Measurements from ENCODE around the gene TMEM161A.
"Not testable (repeated sequence)": the region's sequence is repeated elsewhere in the genome, so short reads cannot be mapped to it uniquely, and the experiment has no call there.

The TMEM161A gene

GRCh38 chr19:19138109-19138981 is at the start of gene TMEM161A:
Gene TMEM161A, minus strand, starts transcription at chr19:19138478. Its CDS starts 50 bp downstream, at chr19:19138428.
- DNase-seq (ENCODE audit: low spot score): peak; percentile 97

GRCh38 chr19:19186742-19187141 is 48.5 kb upstream of the TMEM161A start:
- DNase-seq (ENCODE audit: low spot score): no peak

- no peak for DNase-seq (ENCODE audit: low spot score)
Measured at GRCh38 chr19:19185853-19186740, 47.8 kb upstream of the TMEM161A start.

DNA sequence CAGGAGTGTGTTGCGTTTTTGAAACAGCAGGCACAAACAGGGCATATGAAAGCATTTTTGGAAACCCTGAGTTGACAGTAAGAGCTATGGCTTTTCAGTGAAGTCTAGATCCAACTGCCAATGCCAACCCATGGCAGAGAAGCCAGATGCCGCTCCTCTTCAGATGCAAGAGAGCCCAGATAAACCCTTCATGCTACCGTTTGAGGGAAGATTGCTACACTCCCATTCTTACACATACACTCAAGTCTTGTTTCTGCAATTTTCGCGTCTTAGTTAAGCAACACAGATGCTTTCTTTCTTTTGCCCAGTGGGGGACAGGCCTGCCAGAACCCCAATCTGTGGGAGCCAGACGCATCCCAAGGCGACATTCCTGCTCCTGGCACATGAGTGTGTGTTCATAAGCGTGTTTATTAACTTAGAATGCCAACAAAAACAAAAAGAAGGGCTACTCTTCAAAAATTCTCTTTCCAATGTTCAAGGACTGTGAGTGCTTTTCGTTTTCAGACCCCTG is 43.3 kb upstream of the TMEM161A start:
- no peak for DNase-seq (ENCODE audit: low spot score)

GRCh38 chr19:19179548-19180441 is 41.5 kb upstream of the TMEM161A start:
- no peak for DNase-seq (ENCODE audit: low spot score)

- DNase-seq (ENCODE audit: low spot score): no peak
Measured at GRCh38 chr19:19176950-19177349, 38.7 kb upstream of the TMEM161A start.

GRCh38 chr19:19173243-19173642 is 35.0 kb upstream of the TMEM161A start:
- DNase-seq (ENCODE audit: low spot score): not testable (repeated sequence)

DNA sequence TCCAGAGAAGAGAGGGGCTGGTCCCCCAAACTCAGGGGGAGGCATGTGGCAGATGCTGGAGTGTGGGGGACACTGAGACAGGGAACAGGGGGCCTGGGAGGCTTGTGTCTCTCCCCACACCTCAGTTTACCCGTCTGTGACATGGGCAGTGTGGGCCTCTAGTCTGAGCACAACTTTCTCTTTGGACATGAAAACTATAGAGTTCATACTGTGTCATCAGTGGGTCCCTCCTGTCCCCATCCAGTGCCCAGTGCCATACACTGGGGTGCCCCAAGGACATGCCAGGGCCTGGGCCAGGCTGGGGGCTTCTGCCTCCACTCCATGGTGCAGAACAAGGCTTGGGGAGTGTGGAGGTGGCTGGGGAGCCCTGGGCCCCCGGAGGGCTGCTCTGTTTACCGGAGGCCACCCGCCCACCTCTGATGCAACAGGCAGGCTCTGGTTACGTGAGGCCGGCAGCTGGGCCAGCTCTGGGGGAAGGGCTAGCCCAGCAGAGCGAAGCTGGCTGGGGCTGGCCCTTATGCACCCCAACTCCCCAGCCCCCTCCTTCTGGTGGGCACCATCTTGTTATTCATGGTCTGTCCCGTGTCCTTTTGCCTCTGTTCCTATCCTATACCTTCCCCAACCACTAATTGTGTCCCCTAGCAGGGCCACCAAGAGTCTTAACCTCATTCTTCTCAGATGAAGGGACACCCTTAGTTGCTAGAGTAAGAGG is 33.7 kb upstream of the TMEM161A start:
- no peak for DNase-seq (ENCODE audit: low spot score)

DNA sequence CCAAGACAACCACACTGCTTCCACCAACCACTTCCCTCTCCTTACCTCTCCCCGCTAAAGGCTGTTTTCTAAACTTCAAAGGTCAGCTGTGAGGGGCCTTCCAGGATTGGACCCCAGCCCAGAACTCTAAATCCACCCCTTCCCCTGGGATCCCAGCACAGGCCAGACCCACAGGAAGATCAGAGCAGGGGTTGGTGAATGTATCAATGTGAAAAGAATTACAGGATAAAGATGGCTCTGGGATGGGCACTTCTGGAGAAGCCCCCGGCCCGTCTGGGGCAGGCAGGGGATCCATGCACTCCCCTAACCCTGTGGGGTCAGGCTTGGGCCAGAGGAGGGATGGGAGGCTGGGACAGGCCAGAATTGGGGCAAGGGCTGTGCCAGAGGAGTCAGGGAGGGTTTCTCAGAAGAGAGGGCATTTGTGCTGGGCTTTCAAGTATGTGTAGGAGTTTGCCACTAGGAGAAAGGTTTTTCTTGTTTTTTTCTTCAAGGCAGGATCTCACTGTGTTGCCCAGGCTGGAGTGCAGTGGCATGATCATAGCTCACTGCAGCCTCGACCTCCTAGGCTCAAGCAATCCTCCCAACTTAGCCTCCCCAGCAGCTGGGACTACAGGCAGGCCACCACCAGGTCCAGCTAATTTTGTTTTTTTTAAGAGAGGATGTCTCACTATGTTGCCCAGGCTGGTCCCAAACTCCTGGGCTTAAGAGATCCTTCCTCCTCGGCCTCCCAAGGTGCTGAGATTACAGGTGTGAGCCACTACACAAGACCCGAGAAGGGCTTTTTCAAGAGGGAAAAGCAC is 32.8 kb upstream of the TMEM161A start:
- no peak for DNase-seq (ENCODE audit: low spot score)

DNA sequence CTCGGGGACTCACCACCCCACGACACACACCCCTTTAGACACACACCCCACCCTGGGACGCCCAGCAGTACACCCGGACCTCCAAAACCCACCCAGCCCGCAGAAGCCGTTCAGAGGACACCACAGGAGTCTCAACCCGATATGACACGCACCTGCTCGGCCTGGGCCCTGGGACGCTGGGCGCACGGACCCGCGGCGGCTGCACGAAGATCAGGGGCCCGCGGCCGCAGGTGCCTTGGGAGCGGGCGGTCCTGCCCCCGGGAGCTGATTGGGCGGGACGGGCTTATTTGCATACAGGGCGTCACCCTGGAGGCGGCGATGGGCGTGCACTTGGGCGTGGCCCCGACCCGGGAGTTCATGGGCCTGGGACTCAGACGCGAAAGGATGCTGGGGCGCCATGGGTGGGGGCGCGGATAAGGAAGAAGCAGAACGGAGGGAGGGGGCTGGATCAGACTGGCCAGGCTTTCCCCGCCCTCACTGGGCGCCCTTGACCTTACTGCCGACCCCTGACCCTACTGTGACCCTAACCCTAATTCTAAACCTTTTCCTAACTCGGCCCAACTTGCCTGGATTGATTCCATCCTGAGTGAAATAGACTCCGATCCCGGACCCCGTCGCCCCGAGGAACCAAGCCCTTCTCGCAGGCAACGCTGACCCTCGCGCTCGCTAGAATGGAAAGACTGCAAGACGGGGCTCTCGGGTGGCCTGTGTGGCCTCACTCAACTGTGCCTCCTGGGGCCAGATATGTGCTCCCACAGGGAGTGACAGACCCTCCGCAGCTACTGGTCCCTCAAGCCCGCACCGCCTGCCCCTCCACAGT is 32.0 kb upstream of the TMEM161A start, which contains the start of gene MEF2B:
Gene MEF2B (minus strand): TSS at position 211 of the 820 bp plus-strand sequence. CDS start 19,528 bp downstream, outside the sequence.
- DNase-seq (ENCODE audit: low spot score): peak; percentile 93

GRCh38 chr19:19169236-19170052 is 31.2 kb upstream of the TMEM161A start:
- DNase-seq (ENCODE audit: low spot score): no peak

- DNase-seq (ENCODE audit: low spot score): no peak
Measured at GRCh38 chr19:19167612-19168011, 29.3 kb upstream of the TMEM161A start.

DNA sequence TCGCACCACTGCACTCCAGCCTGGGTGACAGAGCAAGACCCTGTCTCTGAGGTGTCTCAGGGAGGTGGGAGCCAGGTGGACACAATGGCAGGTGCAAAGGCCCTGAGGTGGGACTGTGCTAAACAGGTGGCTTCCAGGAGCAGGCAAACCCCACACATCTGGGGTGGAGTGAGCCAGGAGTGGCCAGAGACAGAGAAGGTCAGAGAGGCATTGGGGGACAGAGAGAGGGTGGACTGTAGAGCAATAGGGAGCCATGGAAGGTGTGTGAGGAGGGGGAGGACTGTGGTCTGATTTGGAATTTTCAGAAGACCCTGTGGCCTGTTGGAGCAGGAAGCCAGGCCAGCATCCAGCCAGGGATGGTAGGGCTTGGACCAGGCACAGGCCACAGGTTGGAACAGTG is 27.1 kb upstream of the TMEM161A start:
- no peak for DNase-seq (ENCODE audit: low spot score)

- DNase-seq (ENCODE audit: low spot score): no peak
Measured at GRCh38 chr19:19162495-19162894, 24.2 kb upstream of the TMEM161A start.

- DNase-seq (ENCODE audit: low spot score): no peak
Measured at GRCh38 chr19:19160461-19161035, 22.3 kb upstream of the TMEM161A start.

DNA sequence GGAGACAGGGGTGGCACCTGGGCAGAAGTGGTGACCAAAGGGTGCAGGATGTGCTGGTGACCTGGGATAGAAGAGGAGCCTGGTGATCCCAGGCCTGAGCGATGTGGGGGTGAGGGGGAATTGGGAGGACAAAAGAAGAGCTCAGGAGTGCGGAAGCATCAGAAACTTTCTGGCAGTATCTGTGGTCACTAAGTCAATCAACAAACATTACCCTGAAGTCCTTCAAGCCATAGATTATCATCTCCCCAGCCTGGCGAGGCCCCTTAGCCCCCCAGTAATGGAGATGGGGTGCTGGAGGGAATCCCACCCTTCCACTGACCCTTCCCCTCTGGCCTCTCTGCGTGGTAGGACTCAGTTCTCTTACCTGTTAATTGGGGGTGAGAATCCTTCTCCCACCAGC is 21.3 kb upstream of the TMEM161A start:
- no peak for DNase-seq (ENCODE audit: low spot score)

- no peak for DNase-seq (ENCODE audit: low spot score)
Measured at GRCh38 chr19:19157808-19158207, 19.5 kb upstream of the TMEM161A start.

Measured in COLO829 (cell line).